ENCODE data around the gene NINJ2. TPM values are rescaled to one million over a fixed set of nuclear protein-coding genes. Genes with fewer than 3 reads are reported as not detected.
"Not testable (repeated sequence)": the region's sequence is repeated elsewhere in the genome, so short reads cannot be mapped to it uniquely, and the experiment has no call there.

NINJ2 gene
- total and polyA plus RNA-seq, 10 of the 15 experiments (the other 5 are each of a cell fraction or from before 2014, with no cell fraction given) = 8.9 to 51.6 (median 21.3) TPM

GRCh38 chr12:630656-631632 is 32.3 kb downstream of the NINJ2 start (continued):
- TF ChIP-seq PML (IDR thresholded peaks at IDR 0.05; ENCODE audit: low read length) (peak; percentile 56; the same call in 1 of the 2 replicates), SRF (IDR thresholded peaks at IDR 0.05; ENCODE audit: low read depth in 2 of 2, low read length in 2 of 2) (0 out of 4 replicates have a peak, but pooled peaks of 1 of the 2 experiments have one; percentile 22), TBL1XR1 (IDR thresholded peaks at IDR 0.05; ENCODE audit: low read depth, low read length) (no peak), MEF2A (IDR thresholded peaks at IDR 0.05; ENCODE audit: insufficient read depth, low read depth, low read length) (0 out of 2 replicates have a peak, but pooled peaks have one; percentile 38)

- DNase-seq (ENCODE audit: low read depth, low spot score); ATAC-seq; SMC1A ChIA-PET (ENCODE audit: uncharacterized antibody, unreplicated experiment); H3K4me3 ChIP-seq; H3K27ac ChIP-seq (ENCODE audit: control insufficient read depth, insufficient read depth); H2AFZ ChIP-seq (ENCODE audit: control insufficient read depth, low read depth, low read length); H3K36me3 ChIP-seq (ENCODE audit: control insufficient read depth in 2 of 2, insufficient read depth in 2 of 2, low read length in 1 of 2); H3K9me3 ChIP-seq (replicated peaks; ENCODE audit: control insufficient read depth, insufficient read depth, low read length); H3K4me2 ChIP-seq (ENCODE audit: control insufficient read depth, insufficient read depth); H3K27me3 ChIP-seq (replicated peaks in 1 of 2; ENCODE audit: control insufficient read depth in 2 of 2, insufficient read depth in 2 of 2, low read length in 1 of 2); H3K9ac ChIP-seq (ENCODE audit: control insufficient read depth, insufficient read depth, low read length); in situ Hi-C loops (cut with MboI); CTCF ChIA-PET; intact Hi-C loops (cut with micrococcal nuclease; ENCODE audit: unreplicated experiment); H4K20me1 ChIP-seq (ENCODE audit: control insufficient read depth, insufficient read depth); BruUV-seq (replicated peaks); FAIRE-seq: not testable (repeated sequence)
- RAD21 ChIA-PET (ENCODE audit: unreplicated experiment) = interaction anchor here (4.6 to 5.7 kb wide), 2 partner anchors 14 to 39 kb away, joined by 29 to 37 read pairs; no protein-coding TSS in a partner anchor
- H3K79me2 ChIP-seq (ENCODE audit: control insufficient read depth, insufficient read depth, low read length) = peaks cover 11% of the 10 kb centered on the region
- WGBS (ENCODE audit: insufficient coverage, insufficient replicate concordance, low lambda C conversion rate, missing lambda C conversion rate) = 88% methylated on average over 1 of the region's 1 CpG
- POLR2A ChIA-PET = interaction anchor here (1.0 kb wide), 1 partner anchor 17 kb away, joined by 3 read pairs; no protein-coding TSS in a partner anchor
- H3K4me1 ChIP-seq (ENCODE audit: control insufficient read depth, insufficient read depth, low read length) = peaks cover 16% of the 10 kb centered on the region
Observed at GRCh38 chr12:628742-629078, 34.5 kb downstream of the NINJ2 start.

Data from GM12878 (cell line).